AG08396 (cell line): Measurements from ENCODE around the gene TXNRD2.

ENCODE experiments used
- DNase-seq: peaks from one replicate; pipeline ENCODE4 v3.0.0; 2012; ENCODE audit warnings: low spot score, mixed read lengths

Gene TXNRD2

GRCh38 chr22:19875531-19876313 is 65.9 kb downstream of the TXNRD2 start:
- DNase-seq, result no peak

GRCh38 chr22:19875061-19875530 is 66.5 kb downstream of the TXNRD2 start:
- DNase-seq, result no peak

GRCh38 chr22:19874307-19875060 is 67.1 kb downstream of the TXNRD2 start:
- DNase-seq, result no peak

GRCh38 chr22:19873960-19874306 is 67.7 kb downstream of the TXNRD2 start:
- no peak for DNase-seq

GRCh38 chr22:19873138-19873959 is 68.3 kb downstream of the TXNRD2 start:
- DNase-seq, result no peak

GRCh38 chr22:19872779-19873137 is 68.9 kb downstream of the TXNRD2 start:
- DNase-seq, result no peak

GRCh38 chr22:19871845-19872778 is 69.5 kb downstream of the TXNRD2 start:
- no peak for DNase-seq

- no peak for DNase-seq
Observed at GRCh38 chr22:19871023-19871844, 70.4 kb downstream of the TXNRD2 start.

GRCh38 chr22:19870153-19871022 is 71.2 kb downstream of the TXNRD2 start:
- DNase-seq, result no peak

- DNase-seq, result no peak
Observed at GRCh38 chr22:19869497-19870152, 72.0 kb downstream of the TXNRD2 start.

- DNase-seq, result no peak
Observed at GRCh38 chr22:19868773-19869471, 72.7 kb downstream of the TXNRD2 start.

GRCh38 chr22:19868333-19868732 is 73.3 kb downstream of the TXNRD2 start:
- no peak for DNase-seq

- no peak for DNase-seq
Observed at GRCh38 chr22:19867617-19868016, 74.0 kb downstream of the TXNRD2 start.

GRCh38 chr22:19866665-19867009 is 75.0 kb downstream of the TXNRD2 start:
- DNase-seq, result no peak

GRCh38 chr22:19865141-19865829 is 76.3 kb downstream of the TXNRD2 start:
- no peak for DNase-seq

- no peak for DNase-seq
Observed at GRCh38 chr22:19864538-19865106, 77.0 kb downstream of the TXNRD2 start.

GRCh38 chr22:19863571-19863970 is 78.0 kb downstream of the TXNRD2 start:
- no peak for DNase-seq
